HepG2 (cell line): ENCODE measurements around the gene SAMM50. TPM values are rescaled to one million over a fixed set of nuclear protein-coding genes. Genes with fewer than 3 reads are reported as not detected.

Experiments used
- ATAC-seq: fragments of 200-7000 bp; cut with Tn5 transposase; 3 replicates; pipeline ENCODE4 v1.9.1; 2020; ENCODE audit warnings: mild to moderate bottlenecking, moderate library complexity
- BruUV-seq: library from RNA; stranded (reverse); fragments of 400-500 nt; replicated peaks from 2 replicates; lab custom pipeline; 2021; lab: Mats Ljungman, UMichigan
- CTCF ChIA-PET: fragments of 300-600 bp; formaldehyde crosslinking; extraction: SDS; loops from one replicate; lab custom pipeline; 2021; ENCODE audit warnings: low total read pairs, inconsistent platforms, low intra/inter-chr PET ratio; lab: Yijun Ruan, JAX
- POLR2A ChIA-PET: fragments of 350-600 bp; sonication (Branson Sonifier 250); formaldehyde crosslinking; loops from one replicate; lab custom pipeline; 2020; ENCODE audit warnings: antibody characterized with exemption, inconsistent platforms; lab: Yijun Ruan, JAX
- DNase-seq: peaks from one replicate; pipeline ENCODE4 v3.0.0-alpha.2; 2015; ENCODE audit warnings: low spot score
- FAIRE-seq: peaks from 3 replicates; lab custom pipeline; 2011; peaks lifted over from hg19 to GRCh38; lab: Jason Lieb, UNC
- H2AFZ ChIP-seq: one replicate; pipeline ENCODE4 v1.6.1; 2011; ENCODE audit warnings: low read length, inconsistent platforms
- H3K27ac ChIP-seq: fragments of 300-600 bp; 3 replicates; pipeline ENCODE4 v1.8.0; 2011; ENCODE audit warnings: mixed run types, mild to moderate bottlenecking, mixed read lengths, low read length, inconsistent platforms; ENCODE audit not compliant: insufficient read depth; ENCODE audit errors: extremely low read length
- H3K27me3 ChIP-seq, 2 experiments: fragments of 200-600 bp in 1 of 2; 2 replicates in 1 of 2; 3 replicates in 1 of 2; pipeline versions ENCODE4 v1.6.0 to v1.8.0; 2011; ENCODE audit warnings: low read length in 2 of 2, mild to moderate bottlenecking in 2 of 2, moderate library complexity in 2 of 2, inconsistent platforms in 1 of 2; ENCODE audit not compliant: insufficient read depth in 2 of 2, control insufficient read depth in 1 of 2
- H3K36me3 ChIP-seq, 2 experiments: fragments of 200-600 bp in 1 of 2; replicated peaks in 1 of 2; 2 replicates in 1 of 2; 3 replicates in 1 of 2; pipeline versions ENCODE4 v1.5.1 to v1.8.0; 2011; ENCODE audit warnings: low read length in 2 of 2, inconsistent platforms in 1 of 2; ENCODE audit not compliant: insufficient read depth in 2 of 2, control insufficient read depth in 1 of 2
- H3K4me1 ChIP-seq: 2 replicates; pipeline ENCODE4 v1.5.1; 2012; ENCODE audit warnings: low read length, inconsistent platforms; ENCODE audit not compliant: insufficient read depth
- H3K4me2 ChIP-seq: 2 replicates; pipeline ENCODE4 v1.6.0; 2011; ENCODE audit warnings: low read depth, low read length, inconsistent platforms
- H3K4me3 ChIP-seq, 3 experiments: fragments of 200-600 bp in 1 of 3; sonication (generic), shearing (Covaris generic) in 1 of 3; replicated peaks in 1 of 3; 2 replicates each; pipeline ENCODE4 v1.5.1; 2011 to 2016; ENCODE audit warnings: low read length in 3 of 3, inconsistent platforms in 2 of 3, low read depth in 2 of 3, mild to moderate bottlenecking in 2 of 3, control low read depth in 1 of 3, mixed read lengths in 1 of 3; ENCODE audit not compliant: insufficient read depth in 1 of 3
- H3K79me2 ChIP-seq: one replicate; pipeline ENCODE4 v1.6.1; 2011; ENCODE audit warnings: low read length, inconsistent platforms; ENCODE audit not compliant: insufficient read depth
- H3K9ac ChIP-seq: 2 replicates; pipeline ENCODE4 v1.6.0; 2011; ENCODE audit warnings: mild to moderate bottlenecking, low read depth, low read length, inconsistent platforms; ENCODE audit not compliant: insufficient read depth
- H3K9me3 ChIP-seq: 2 replicates; pipeline ENCODE4 v1.5.1; 2012; ENCODE audit warnings: mild to moderate bottlenecking, low read length
- H4K20me1 ChIP-seq: 2 replicates; pipeline ENCODE4 v1.6.0; 2011; ENCODE audit warnings: inconsistent platforms, mild to moderate bottlenecking, low read length, moderate library complexity; ENCODE audit not compliant: insufficient read depth
- ATAD3A ChIP-seq: sonication (generic); formaldehyde crosslinking; IDR thresholded peaks from 2 replicates; pipeline ENCODE4 v1.4.0; 2020; ENCODE audit warnings: missing genetic modification reagents
- ELF4 ChIP-seq: sonication (generic); formaldehyde crosslinking; IDR thresholded peaks from 2 replicates; pipeline ENCODE4 v1.5.0; 2020; ENCODE audit warnings: missing genetic modification reagents, mild to moderate bottlenecking, moderate library complexity, borderline replicate concordance
- SKIL ChIP-seq: sonication (generic); formaldehyde crosslinking; IDR thresholded peaks from 2 replicates; pipeline ENCODE4 v1.8.0; 2022; ENCODE audit warnings: missing genetic modification reagents, mild to moderate bottlenecking, moderate library complexity, borderline replicate concordance
- SMC3 ChIP-seq: IDR thresholded peaks from 2 replicates; pipeline ENCODE4 v1.6.1; 2011; ENCODE audit warnings: low read length, improper control_type of control experiment
- ZNF546 ChIP-seq: sonication (generic); formaldehyde crosslinking; conservative IDR thresholded peaks from 2 replicates; pipeline ENCODE4 v1.8.1; 2023; ENCODE audit warnings: mild to moderate bottlenecking, missing genetic modification reagents
- ZNF704 ChIP-seq: sonication (generic); formaldehyde crosslinking; IDR thresholded peaks from 2 replicates; pipeline ENCODE4 v1.8.1; 2023; ENCODE audit warnings: mild to moderate bottlenecking, inconsistent platforms, moderate library complexity, missing genetic modification reagents, borderline replicate concordance
- WGBS: methylation state at CpG from one replicate; pipeline ENCODE4 v1.1.6; 2017; ENCODE audit warnings: low lambda C conversion rate; 5-methylcytosine and 5-hydroxymethylcytosine counted together
- in situ Hi-C: cut with HindIII; loops from 2 replicates; pipeline ENCODE4 v1.10.0; 2017; ENCODE audit warnings: low pct_unique_long_range_greater_than_20kb; ENCODE audit not compliant: extremely low pct_ligation_motif_present
- intact Hi-C: fragments of 100-400 bp; cut with micrococcal nuclease; formaldehyde crosslinking; loops from one replicate; pipeline ENCODE4 v1.10.0; 2022; ENCODE audit not compliant: unreplicated experiment
- polyA plus RNA-seq, 8 experiments: library from polyadenylated mRNA; depleted of rRNA in 3 of 8; stranded (reverse) in 7 of 8; unstranded in 1 of 8; fragments of >200 nt; fragmentation: Illumina TruSeq in 4 of 8; extraction: Trizol in 4 of 8; gene quantifications; 2 replicates each; pipeline versions ENCODE4 v1.2.1 to v1.2.3, GENCODE V29; 2011 to 2016; ENCODE audit warnings: low read depth in 4 of 8, missing spikeins in 1 of 8, mixed read lengths in 1 of 8; ENCODE audit not compliant: insufficient read depth in 1 of 8
- total RNA-seq, 5 experiments: library from RNA; depleted of rRNA; stranded (reverse); fragments of >200 nt; fragmentation: Illumina TruSeq; extraction: Trizol; gene quantifications; 2 replicates each; pipeline ENCODE4 v1.2.3, GENCODE V29; 2016; ENCODE audit warnings: low read depth in 1 of 5

SAMM50 gene
- total and polyA plus RNA-seq, 2 of the 13 experiments (the other 11 are each of a cell fraction or from before 2014, with no cell fraction given): 34.7 to 63.4 TPM

GRCh38 chr22:43931771-43932170 lies 23.5 kb upstream of the SAMM50 start:
- Histone ChIP-seq H2AFZ (no peak overlapping the region), H3K9me3 (no peaks in the 10 kb centered on the region)
- WGBS: 90% methylated on average over 3 of the region's 4 CpGs
- in situ Hi-C loops: no loop called here
- no peak for TF ChIP-seq SMC3
- no peak for TF ChIP-seq ZNF546
- TF ChIP-seq ZNF704 (CRISPR knock-in tag): no peak
- no peak for TF ChIP-seq ATAD3A
- TF ChIP-seq SKIL (CRISPR knock-in tag): no peak
- TF ChIP-seq ELF4 (CRISPR knock-in tag): no peak
- TF ChIP-seq, all 625 proteins: peak for 0
- intact Hi-C loops: no loop called here
- no peak for FAIRE-seq
- Histone ChIP-seq H3K27me3 (no peaks in the 10 kb centered on the region), H3K27ac (no peak overlapping the region), H3K79me2 (peaks cover 7% of the 10 kb centered on the region), H3K4me3 (no peak overlapping the region), H3K4me1 (peaks cover 23% of the 10 kb centered on the region), H3K9ac (no peak overlapping the region), H3K36me3 (peaks cover 20 to 48% of the 10 kb centered on the region in 2 experiments), H4K20me1 (peaks cover 15% of the 10 kb centered on the region), H3K4me2 (no peak overlapping the region)
- CTCF ChIA-PET: no interaction called here
- no TSS peak for BruUV-seq
- POLR2A ChIA-PET: no interaction called here
- DNase-seq: no peak
- no peak for ATAC-seq
